HG03175 (cell line): ENCODE results near the gene GSTA1.
"Not testable (repeated sequence)": the region's sequence is repeated elsewhere in the genome, so short reads cannot be mapped to it uniquely, and the experiment has no call there.

Source experiments
- ATAC-seq: cut with Tn5 transposase; IDR thresholded peaks from one replicate; pipeline ENCODE4 v1.9.1; 2021; ENCODE audit warnings: mild to moderate bottlenecking, moderate library complexity; ENCODE audit not compliant: unreplicated experiment

Gene GSTA1

DNA sequence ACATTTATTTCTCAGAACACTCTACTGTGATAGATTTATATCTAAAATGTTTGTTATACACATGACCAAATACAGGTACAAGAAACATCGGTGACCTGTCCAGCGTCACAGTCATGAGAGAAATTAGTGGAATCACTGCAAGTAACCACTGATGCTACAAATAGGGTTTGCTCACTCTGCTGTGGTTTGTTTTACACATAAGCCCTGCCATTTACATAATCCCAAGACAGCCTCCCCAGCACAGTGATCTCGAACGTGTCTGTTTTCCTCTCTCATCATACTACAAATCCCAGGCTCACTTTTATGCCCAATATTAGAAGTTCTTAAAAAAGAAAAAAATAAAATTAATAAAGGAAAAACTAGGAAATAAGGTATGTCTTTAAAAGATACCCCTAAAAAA, 6.2 kb upstream of the GSTA1 start:
- not testable (repeated sequence) for ATAC-seq

DNA sequence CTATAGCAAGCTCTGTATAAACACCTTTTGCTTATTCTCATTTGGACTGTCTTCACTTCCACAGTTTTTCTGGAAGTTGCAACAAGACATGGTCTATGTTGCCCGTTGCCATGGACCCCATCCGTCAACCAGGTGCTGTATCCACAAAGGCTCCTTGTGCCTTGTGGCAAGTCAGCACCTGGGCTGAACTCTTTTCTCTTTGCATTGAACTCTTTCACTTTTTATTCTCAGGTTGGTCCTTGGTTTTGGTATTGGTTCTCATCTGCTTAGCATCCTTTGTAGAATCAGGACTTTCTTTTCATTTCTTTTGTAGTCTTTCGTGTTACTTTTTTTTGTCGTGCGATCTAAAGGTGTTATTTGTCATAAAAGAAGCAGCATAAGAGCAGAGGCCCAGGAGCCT, 5.0 kb upstream of the GSTA1 start:
- ATAC-seq: no peak

DNA sequence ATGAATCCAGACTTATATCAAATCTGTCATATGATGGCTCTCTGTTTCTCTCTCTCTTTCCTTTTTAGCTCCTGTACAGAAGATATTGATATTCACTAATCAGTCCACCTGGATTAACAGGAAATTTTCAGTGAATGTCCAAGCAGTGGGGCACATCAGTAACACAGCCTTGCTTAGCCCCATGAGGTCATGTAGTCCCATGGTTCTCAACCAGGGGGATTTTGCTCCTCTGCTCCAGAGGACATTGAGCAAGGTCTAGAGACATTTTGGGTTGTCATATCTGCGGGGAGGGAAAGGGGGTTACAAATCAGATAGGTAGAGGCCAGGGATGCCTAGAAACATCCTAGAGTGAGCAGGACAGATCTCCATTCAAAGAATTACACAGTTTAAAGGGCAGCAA, 810 bp downstream of the GSTA1 start:
- no peak for ATAC-seq

DNA sequence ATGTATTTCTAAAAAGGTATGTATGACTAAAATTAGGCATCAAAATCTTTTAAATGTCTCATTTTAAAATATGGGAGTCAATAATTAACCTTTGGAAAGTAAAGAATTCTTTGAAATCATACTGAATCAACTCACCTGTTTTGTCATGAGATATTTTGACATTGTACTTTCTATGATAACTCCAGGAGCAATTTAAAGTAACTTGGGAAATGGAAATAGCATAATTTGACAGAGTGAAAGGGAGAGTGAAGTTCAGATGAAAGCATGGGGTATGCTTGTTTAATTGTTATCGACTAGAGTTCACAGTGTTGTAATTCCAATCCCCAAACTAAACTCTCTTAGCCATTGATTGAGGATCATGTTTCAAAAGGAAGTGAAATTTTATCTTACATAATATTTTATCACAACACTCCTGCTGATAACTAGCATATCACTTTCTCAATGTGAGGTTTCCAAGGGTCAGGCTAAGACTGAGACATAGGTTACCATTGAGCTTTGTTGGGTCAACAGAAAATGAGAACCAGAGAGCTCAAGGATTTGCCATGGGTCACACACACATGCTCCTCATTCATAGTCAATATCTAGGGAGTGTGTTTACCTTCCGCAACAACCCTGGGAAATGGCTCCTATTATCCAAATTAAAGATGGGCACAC, 2.3 kb downstream of the GSTA1 start:
- no peak for ATAC-seq

DNA sequence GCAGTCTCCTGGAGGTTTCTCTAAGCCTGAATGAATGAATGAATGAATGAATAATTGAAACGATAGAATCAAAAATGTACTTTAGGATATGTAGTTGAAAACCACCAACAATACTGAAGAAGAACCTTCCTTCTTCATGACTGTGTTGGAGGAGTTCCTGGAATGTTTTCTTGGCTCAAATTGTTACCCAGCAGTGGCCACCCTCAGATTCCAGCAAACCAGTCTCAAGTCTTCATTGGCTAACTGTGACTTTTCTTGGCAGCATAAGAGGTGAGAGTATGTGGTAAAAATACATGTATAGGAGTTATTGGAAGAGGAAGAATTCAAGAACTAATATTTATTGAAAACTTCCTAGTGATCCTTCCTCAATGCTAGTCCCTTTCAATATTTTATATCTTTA, 4.3 kb downstream of the GSTA1 start:
- ATAC-seq: not testable (repeated sequence)

DNA sequence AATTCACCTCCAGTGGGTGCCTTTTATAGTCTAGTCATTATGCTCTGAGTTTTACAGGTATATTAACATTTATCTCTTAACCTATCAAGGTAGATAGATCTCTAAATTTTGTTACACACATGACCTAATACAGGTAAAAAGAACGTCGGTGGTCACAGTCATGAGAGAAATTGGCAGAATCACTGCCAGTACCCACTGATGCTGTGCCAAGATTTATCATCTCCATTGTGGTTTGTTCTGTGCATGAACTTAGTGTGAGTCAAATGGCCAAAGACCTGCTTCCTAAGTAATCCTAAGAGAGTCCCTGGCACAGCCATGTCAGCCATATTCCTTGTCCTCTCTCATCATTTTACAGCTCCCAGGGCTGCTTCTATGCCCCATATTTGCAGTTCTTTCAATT, 9.2 kb downstream of the GSTA1 start:
- not testable (repeated sequence) for ATAC-seq

DNA sequence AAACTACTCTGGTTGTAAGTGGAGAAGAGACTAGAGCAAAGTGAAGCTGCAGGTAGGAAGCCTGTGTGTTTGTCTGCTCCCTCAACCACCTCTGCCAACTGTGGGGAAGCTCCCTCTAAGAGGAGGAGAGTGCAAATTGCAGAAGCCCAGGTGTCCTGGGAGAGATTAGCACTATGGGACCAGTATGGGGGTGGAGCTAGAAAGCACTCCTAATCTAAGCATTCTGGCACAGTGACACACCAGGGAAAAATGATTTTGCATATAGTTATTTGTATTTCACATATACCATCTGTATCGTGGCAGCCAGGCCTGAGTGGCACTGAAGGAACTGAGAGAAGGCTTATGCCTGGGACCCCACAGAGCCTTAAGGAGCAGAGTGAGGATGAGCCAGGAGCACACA, 12.8 kb downstream of the GSTA1 start:
- no peak for ATAC-seq

DNA sequence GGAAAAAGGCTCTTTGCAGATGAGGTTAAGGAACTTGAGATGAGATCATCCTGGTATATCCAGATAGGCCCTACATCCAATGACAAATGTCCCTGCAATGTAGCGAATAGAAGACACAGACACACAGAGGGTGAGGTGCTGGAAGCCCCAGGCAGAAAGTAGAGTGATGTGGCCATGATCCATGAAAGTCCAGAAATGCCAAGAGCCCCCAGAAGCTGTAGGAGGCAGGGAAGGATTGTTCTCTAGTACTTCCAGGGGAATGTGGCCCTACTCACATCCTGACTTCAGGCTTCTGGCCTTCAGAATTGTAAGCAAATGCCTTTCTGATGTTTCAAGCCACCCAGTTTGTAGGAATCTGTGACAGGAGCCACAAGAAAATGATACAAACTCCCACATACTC, 14.0 kb downstream of the GSTA1 start:
- ATAC-seq: not testable (repeated sequence)

DNA sequence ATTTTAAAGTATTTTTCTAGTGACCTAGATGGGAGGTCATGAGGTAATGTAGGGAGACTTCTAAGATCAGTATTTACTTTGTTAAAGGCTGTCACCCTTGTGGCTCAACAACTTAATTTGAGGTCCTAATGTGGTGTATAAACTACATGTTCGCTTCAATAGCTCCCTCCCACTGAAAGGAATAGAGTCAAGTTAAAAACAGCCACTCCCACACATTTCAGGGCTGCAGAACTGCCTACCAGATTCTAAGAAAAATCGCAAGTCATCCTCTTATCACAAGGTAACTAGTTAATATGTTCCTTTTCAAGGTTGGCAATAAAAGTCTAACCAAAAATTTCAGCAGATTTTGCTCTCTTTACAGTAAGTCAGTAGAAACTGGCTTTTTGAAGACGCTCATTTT, 15.1 kb downstream of the GSTA1 start:
- ATAC-seq: no peak

DNA sequence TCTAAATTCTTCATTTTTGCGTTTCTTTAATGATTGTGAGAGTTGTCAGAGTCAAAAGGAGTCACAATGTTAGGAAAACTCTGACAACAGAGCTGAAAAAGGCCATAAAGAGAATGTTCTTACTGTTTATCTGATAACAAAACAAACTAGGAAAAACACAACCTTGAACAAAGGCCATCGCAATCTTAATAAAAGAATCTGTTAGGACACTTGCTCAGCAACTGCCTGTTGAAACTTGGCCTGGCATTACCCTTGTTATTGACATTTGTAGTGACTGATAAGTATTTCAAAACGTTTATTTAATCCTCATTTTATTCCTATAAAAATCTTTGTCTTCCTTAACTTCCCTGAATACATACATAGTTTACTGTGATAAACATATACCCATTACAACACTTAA, 15.7 kb downstream of the GSTA1 start:
- no peak for ATAC-seq

DNA sequence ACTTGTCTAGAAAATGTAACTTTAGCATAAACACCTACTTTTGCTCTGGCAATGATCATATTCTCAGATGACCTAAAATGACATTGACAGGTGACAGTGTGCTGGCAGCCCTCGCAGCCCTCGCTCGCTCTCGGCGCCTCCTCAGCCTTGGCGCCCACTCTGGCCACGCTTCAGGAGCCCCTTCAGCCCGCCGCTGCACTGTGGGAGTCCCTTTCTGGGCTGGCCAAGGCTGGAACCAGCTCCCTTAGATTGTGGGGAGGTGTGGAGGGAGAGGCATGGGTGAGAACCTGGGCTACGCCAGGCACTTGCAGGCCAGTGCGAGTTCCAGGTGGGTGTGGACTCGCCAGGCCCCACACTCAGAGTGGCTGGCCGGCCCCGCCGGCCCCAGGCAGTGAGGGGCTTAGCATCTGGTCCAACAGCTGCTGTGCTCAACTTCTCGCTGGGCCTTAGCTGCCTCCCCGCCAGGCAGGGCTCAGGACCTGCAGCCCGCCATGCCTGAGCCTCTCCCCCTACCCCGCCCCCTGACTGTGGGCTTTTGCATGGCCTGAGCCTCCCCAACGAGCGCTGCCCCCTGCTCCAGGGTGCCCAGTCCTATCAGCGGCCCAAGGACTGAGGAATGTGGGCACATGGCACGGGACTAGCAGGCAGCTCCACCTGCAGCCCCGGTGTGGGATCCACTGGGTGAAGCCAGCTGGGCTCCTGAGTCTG, 17.2 kb downstream of the GSTA1 start:
- ATAC-seq: no peak

DNA sequence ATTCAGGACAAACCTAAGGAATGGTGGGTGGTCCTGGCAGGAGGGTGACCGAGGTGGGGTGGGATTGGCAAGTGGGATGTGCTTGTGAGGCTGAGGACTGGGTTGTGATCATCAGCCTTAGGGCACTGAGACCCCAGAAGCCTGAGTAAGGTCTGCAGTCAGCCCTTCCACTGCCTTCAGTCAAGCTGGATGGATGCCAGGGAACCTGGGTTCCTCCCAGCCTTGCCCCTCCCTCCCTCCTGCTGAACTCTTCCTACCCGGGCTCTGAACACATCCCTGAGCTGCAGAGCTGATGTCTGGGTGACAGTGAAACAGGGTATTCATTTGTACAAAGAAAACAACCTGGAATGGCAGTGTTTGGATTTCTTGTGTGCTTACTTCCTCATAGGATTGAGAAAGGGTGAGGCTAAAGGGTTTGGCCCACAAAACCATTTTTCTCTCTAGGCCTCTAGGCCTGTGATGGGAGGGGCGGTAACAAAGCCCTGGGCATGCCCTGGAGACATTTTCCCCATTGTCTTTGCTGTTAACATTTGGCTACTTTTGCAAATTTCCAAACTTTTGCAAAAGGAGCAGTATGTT, 20.8 kb downstream of the GSTA1 start:
- ATAC-seq: not testable (repeated sequence)

DNA sequence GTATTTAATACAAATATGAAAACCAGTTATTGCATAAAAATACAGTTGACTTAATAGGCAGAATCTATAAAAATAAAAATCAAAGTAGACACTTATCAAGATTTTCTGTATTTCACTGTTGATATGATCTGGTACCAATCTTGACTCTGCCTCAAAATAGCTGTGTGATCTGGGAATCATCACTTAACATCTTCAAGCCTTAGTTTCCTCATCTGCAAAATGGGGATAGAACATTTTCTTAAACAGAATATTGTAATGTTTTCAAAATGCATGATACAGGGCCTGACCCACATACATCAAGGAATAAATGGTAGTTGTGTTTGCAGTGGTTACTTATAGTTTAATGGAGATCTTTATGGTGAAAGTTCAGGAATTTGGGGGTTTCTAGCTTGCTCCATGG, 21.4 kb downstream of the GSTA1 start:
- ATAC-seq: not testable (repeated sequence)

DNA sequence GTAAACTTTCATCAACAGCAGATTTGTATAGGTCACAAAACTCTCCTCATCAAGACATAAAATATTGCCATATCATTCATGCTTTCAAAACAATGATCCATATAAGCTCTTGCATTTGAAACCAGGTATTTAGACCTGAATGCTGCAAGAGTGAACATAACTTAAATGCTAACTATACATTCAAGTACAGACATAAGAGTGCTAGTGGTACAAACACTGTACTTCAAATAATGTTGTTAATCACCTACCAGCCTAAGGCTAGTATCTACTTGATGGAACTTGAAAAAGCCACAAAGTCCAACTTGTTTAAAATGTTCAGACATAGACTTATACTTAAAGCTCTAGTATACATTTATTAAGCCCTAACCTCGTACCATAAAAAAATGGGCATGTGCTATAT, 24.4 kb downstream of the GSTA1 start:
- no peak for ATAC-seq

DNA sequence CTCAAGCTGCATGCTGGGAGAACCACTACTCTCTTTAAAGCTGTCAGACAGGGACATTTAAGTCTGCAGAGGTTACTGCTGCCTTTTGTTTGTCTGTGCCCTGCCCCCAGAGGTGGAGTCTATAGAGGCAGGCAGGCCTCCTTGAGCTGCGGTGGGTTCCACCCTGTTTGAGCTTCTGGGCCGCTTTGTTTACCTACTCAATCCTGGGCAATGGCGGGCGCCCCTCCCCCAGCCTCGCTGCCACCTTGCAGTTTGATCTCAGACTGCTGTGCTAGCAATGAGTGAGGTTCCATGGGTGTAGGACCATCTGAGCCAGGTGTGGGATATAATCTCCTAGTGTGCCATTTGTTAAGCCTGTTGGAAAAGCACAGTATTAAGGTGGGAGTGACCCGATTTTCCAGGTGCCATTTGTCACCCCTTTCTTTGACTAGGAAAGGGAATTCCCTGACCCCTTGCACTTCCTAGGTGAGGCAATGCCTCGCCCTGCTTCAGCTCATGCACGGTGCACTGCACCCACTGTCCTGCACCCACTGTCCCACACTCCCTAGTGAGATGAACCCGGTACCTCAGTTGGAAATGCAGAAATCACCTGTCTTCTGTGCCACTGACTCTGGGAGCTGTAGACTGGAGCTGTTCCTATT, 26.8 kb downstream of the GSTA1 start:
- not testable (repeated sequence) for ATAC-seq

DNA sequence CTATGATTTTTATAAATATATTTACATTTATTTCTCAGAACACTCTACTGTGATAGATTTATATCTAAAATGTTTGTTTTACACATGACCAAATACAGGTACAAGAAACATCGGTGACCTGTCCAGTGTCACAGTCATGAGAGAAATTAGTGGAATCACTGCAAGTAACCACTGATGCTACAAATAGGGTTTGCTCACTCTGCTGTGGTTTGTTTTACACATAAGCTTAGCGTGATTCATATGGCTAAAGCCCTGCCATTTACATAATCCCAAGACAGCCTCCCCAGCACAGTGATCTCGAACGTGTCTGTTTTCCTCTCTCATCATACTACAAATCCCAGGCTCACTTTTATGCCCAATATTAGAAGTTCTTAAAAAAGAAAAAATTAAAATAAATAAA, 34.2 kb downstream of the GSTA1 start:
- not testable (repeated sequence) for ATAC-seq

DNA sequence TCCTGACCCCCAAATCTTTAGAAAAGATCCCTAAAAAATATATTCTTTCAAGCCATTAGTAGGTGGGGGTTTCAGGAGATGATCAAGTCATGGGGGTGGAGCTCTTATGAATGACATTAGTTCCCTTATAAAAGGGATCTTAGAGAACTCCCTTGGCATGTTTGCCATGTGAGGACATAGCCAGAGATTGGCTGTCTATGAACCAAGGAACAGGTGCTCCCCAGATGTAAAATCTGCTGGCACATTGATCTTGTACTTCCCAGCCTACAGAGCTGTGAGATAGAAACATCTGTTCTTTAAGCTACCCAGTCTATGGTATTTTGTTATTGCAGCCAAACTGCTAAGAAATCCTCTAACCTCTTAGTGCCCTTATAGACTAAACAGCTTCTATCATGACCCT, 36.0 kb downstream of the GSTA1 start:
- not testable (repeated sequence) for ATAC-seq

DNA sequence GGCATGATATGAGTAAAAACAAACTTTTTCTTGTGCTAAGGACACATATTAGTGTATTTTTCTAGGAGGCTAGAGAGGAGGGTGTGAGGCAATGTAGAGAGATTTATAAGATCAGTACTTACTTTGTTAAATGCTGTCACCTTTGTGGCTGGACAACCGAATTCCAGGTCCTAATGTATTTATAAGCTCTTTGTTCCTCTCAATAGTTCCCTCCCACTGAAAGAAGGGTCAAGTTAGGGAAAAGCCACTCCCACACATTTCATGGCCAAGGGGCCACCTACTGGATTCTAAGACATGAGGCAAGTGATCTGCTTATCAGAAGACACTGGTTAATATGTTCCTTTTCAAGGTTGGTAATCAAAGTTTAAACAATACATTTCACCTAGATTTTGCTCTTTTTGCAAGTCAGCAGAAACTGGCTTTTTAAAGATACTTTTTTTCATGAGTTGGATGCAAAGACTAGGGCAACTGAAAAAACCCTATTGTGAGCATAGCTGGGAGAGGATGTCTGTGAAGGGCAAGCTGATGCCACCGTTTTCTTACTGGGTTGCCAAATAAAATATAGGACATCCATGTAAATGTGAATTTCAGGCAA, 40.2 kb downstream of the GSTA1 start, which contains the start of gene GSTA2:
GSTA2 (minus strand) TSS at position 154 of the 595 bp plus-strand sequence. CDS start 5,528 bp downstream, outside the sequence.
- ATAC-seq: not testable (repeated sequence)

DNA sequence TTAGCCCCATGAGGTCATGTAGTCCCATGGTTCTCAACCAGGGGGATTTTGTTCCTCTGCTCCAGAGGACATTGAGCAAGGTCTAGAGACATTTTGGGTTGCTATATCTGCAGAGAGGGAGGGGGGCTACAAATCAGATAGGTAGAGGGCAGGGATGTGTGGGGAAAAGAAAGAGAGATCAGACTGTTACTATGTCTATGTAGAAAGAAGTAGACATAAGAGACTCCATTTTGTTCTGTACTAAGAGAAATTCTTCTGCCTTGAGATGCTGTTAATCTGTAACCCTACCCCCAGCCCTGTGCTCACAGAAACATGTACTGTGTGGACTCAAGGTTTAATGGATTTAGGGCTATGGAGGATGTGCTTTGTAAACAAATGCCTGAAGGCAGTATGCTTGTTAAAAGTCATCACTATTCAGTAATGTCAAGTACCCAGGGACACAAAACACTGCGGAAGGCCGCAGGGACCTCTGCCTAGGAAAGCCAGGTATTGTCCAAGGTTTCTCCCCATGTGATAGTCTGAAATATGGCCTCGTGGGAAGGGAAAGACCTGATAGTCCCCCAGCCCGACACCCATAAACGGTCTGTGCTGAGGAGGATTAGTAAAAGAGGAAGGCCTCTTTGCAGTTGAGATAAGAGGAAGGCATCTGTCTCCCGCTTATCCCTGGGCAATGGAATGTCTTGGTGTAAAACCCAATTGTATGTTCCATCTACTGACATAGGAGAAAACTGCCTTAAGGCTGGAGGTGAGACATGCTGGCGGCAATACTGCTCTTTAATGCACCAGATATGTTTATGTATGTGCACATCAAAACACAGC, 41.7 kb downstream of the GSTA1 start:
- not testable (repeated sequence) for ATAC-seq

DNA sequence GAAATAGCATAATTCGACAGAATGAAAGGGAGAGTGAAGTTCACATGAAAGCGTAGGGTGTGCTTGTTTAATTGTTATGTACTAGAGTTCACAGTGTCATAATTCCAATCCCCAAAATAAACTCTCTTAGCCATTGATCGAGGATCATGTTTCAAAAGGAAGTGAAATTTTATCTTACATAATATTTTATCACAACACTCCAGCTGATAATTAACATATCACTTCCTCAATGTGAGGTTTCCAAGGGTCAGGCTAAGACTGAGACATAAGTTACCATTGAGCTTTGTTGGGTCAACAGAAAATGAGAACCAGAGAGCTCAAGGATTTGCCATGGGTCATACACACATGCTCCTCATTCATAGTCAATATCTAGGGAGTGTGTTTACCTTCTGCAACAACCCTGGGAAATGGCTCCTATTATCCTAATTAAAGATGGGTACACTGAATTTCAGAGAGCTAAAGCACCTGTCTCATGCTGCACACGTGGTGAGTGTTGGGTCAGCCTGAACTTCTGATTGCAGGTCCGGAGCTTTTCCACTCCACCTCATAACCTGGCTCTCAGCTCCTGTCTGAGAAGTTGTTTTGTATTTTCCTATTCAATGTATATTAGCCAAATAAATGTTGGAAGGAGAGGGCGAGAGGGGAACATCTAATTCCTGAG, 43.4 kb downstream of the GSTA1 start:
- no peak for ATAC-seq
